GM19239 (cell line): ENCODE data around the gene SPATC1L.

ENCODE experiments used
- DNase-seq: peaks from one replicate; pipeline ENCODE4 v3.0.0; 2011; ENCODE audit warnings: low spot score; ENCODE audit not compliant: insufficient read length
- FAIRE-seq: peaks from 2 replicates; lab custom pipeline; 2011; peaks lifted over from hg19 to GRCh38; lab: Jason Lieb, UNC

Gene SPATC1L

DNA sequence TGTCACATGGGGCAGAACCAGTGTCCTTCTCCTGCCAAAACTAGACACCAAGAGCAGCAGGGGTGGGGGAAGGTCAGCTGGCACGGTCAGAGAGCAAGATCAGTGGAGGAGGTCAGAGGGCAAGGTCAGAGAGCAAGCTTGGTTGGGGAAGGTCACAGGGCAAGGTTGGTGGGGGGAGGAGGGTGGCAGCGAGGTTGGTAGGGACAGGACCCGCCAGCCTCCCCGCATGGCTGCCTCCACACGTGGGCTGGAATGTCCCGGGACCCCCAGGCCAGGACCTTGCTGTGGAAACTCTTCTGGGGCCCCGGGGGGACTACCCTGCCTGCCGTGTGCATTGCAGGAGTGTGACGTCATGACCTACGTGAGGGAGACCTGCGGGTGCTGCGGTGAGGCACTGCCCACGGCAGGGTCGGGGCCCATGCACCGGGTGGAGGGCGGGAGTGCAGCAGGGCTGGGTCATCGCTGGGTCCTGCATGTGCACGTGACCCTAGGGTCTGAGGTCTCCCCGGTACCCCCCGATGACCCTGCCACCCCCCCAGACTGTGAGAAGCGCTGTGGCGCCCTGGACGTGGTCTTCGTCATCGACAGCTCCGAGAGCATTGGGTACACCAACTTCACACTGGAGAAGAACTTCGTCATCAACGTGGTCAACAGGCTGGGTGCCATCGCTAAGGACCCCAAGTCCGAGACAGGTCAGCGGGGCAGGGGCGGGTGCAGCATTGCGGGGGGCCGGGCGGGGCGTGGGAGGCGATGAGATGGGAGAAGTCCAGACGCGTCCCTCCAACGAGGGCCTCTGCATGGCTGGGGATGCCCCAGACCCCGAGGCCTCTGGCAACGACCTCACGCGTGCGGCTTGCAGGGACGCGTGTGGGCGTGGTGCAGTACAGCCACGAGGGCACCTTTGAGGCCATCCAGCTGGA lies 59.1 kb downstream of the SPATC1L start:
- FAIRE-seq = no peak
- DNase-seq = no peak

DNA sequence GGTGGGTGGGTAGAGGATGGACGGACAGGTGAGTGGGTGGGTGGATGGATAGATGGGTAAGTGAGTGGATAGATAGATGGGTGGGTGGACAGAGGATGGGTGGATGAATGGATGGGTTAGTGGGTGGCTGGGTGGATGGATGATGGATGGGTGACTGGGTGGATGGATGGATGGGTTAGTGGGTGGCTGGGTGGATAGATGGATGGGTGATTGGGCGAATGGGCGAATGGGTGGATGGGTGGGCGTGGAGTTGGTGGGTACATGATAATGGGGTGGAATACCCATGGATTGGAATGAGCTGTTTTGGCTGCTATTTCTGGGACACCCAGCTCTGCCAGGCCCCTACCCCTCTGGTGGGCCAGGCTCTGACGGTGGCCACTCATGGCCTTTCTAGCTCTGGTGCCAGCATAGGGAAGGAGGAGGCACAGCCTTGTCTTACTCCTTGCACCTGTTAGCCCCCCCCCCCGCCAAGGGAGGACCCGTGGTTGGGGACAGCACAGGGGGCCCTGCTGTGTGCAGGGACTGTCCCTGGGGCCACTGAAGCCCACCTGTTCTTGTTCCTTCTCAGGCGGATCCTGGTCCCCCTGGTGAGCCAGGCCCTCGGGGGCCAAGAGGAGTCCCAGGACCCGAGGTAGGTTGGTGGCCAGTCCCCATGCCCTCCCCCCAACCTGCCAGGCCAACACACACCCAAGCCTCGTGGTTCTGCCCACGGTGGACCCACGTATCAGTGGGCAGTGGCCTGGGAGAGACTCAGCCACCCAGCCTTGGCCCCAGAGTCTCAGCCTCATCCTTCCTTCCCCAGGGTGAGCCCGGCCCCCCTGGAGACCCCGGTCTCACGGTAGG lies 60.0 kb downstream of the SPATC1L start:
- FAIRE-seq = no peak
- DNase-seq = no peak

DNA sequence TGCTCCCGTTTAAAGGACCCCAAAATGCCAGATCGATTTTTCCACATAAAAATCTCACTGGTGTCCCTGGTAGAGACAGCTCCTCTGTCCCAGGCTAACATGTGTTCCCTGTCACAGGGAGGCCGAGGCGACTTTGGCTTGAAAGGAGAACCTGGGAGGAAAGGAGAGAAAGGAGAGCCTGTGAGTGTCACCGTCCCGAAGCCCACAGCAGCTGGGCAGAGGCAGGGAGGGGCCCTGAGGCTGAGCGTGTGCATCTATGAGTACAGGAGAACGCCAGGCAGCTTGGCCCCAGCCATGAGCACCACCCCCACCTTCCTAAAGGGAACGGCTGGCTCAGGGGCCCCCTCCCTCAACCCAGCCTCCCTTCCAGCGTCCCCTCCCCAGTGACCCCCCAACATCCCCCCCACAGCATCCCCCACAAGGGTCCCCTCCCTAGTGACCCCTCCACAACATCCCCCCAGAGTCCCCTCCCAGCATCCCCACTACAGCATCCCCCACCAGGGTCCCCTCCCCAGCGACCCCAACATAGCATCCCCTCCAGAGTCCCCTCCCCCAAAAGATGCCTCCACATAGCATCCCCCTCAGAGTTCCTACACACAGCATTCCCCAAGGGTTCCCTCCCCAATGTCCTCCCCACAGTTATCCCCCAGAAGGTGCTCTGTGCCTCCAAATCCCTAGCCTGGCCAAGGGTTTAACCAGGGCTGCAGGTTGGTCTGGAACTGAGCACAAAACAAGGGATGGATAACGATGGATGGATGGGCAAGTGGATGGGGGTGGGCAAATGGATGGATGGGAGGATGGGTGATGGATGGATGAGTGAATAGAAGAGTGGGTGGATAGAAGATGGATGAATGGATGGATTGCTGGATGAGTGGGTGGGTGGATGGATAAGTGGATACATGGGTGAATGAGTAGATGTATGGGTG lies 61.2 kb downstream of the SPATC1L start:
- FAIRE-seq (no peak), DNase-seq (no peak)

DNA sequence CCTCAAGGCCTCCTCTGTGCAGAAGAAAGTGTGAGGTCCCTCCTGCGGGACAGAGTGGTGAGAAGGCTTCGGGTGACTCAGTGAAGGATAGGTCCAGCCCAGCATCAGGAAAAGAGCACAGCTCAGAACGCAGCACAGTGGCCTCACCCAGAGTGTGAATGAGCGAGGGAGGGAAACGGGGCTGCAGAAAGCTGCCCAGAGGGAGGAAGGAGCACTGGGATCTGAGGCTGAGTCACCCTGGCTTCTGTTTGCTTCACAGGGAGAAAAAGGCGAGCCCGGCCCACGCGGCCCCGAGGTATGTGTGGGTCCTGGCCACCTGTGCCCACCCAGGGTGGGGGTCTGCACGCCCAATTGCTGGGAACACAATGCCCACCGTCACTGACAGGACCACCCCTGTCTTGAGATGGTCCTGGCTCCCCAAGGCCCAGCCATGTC lies 62.0 kb downstream of the SPATC1L start:
- FAIRE-seq (no peak), DNase-seq (no peak)

DNA sequence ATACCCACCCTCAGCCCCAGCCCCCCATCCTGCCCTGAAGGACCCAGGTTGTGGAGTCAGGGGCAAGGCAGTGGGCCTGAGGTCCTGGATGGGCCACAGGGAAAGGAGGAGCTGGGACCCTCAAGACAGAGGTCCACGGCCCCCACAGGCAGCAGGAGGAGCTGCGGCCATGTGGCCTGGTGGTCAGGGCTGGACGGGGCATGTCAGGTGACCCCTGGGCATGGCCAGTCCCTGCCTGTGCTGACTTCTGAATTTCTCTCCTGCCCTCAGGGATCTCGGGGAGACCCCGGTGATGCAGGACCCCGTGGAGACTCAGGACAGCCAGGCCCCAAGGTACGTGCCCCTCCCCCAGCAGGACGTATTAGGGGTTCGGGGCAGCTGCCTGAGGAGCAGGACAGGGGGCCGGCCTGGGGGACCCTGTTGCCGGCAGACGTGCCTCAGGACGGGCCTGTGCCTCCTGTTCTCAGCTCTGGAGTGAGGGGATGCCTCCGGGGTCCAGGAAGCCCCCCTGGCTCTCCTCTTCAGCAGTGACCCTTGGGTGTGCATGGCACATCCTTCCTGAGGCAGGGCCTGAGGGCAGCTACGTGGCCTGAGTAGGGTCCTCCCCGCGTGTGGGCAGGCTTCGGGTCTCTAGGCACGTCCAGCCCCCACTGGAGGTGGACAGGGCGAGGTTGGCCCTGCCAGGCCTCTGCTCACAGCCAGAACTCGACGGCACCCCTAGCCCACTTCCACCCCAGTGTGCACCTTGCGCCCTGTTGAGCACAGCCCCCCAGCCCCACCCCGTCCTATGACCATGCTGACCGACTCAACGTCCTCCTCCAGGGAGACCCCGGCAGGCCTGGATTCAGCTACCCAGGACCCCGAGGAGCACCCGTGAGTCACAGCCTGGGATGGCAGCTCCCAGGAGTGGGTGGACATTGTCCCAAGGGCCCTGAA lies 62.7 kb downstream of the SPATC1L start:
- DNase-seq (no peak), FAIRE-seq (no peak)

DNA sequence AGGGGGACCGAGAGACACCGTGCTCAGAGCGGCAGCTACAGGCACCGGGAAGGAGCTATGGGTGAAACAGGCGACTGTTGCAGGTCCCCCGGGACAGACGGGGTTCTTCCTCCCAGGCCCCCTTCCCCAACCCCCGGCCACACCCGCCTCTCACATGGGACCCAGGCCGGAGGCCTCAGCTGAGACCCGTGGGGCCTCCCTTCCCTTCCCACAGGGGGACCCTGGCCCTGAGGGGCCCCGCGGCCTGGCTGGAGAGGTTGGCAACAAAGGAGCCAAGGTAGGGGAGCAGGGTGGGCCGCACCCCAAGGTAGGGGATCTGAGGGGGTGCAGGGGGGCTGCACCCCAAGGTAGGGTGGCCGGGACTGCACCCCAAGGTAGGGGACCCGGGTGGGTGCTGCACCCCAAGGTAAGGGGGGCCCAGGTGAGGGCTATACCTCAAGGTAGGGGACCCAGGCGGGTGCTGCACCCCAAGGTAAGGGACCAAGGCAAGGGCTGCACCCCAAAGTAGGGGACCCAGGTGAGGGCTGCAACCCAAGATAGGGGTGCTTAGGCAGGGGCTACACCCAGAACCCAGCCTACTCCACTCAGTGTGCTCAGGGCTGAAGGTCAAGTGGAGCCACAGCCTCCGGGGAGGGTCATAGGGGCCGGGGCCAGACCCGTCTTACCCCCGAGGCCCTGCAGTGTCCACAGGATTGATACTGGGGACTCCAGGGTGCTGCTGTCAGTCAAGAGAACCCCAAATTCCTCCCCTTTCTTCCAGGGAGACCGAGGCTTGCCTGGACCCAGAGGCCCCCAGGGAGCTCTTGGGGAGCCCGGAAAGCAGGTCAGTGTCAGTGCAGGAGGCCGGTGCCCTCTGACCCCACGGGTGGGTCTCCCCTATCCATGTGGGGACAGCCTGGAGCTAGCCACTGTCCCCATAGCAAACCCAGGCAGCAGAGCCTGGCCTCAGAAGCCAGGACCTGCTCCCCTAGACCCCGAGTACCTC lies 63.7 kb downstream of the SPATC1L start:
- DNase-seq (no peak), FAIRE-seq (no peak)

DNA sequence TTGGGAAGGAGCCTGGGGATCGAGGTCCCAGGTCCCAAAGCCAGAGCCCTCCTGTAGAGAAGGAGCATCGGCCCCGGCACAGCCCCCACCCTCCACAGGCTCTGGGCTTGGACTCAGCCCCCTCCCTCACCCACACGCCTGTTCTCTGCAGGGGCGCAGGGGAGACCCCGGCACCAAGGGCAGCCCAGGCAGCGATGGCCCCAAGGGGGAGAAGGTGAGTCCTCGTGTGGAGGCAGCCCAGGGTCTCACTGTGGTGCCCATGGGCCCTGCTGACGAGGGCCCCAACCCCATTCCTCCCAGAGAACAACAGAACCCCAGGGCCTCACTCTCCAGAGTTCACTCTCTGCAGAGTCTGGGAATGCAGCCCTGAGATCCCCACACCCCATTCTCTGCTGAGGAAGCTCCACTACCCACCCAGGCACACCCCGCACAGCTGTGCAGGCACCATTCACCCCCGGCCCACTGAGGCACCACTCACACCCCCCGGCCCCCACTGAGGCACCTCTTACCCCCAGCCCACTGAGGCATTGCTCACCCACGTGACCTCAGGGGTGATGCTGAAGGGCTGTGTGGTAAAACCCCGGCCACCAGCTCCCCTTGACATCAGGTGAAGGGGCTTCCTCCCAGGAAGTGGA lies 64.5 kb downstream of the SPATC1L start:
- DNase-seq (no peak), FAIRE-seq (no peak)

DNA sequence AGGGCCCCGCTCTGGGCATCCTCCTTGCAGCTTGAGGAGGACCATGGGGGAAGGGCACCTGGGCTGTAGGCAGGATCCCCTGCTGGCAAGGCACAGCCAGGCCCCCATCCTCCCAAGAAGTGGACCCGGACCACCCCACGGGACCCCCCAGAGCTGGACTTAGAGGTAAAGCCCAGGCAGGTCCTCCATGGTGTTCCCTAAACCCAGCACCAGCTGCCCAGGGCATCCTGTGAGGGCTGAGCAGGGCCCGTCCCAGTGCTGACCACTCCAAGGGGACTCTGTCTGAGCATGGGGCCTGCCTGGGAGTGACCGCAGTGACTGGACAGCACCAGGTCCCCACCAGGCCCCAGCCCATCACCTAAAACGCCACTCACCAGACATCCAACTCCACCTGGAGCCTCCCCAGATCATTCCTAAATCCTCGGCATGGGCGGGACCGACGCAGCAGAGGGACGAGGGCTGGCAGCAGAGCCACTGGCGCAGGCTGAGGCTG lies 65.1 kb downstream of the SPATC1L start:
- FAIRE-seq (no peak), DNase-seq (no peak)

DNA sequence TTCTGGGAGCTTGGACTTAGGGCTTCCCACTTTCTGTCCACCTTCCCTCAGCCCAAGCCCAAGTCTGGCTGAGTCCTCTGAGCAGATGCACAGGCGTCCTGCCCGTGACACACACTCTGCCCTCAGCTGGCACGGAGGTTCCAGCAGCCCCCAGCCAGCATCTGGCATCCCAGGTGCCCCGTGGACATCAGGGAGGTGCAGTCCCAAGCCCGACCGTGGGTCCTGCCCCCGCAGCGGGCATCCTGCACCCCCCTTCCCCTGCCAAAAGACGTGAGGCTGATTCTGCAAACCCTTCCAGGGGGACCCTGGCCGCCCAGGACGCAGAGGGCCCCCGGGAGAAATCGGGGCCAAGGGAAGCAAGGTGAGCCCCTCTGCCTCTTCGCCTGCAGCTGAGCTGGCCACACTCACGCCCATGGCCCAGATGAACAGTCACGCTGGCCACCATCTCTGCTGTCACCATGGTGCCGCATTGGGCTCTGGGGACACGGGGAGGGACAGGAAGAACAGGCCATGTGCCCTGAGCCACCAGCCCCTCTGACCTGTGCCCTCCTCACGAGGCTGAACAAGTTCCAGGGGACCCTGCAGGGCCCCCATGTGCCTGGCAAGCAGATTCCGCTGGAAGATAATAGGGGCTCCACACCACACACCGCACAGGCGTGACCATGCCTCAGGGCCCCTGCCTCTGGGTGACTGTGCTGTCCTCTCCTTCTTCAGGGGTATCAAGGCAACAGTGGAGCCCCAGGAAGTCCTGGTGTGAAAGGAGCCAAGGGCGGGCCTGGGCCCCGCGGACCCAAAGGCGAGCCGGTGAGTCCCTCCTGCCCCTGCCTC lies 65.7 kb downstream of the SPATC1L start:
- DNase-seq (no peak), FAIRE-seq (no peak)

DNA sequence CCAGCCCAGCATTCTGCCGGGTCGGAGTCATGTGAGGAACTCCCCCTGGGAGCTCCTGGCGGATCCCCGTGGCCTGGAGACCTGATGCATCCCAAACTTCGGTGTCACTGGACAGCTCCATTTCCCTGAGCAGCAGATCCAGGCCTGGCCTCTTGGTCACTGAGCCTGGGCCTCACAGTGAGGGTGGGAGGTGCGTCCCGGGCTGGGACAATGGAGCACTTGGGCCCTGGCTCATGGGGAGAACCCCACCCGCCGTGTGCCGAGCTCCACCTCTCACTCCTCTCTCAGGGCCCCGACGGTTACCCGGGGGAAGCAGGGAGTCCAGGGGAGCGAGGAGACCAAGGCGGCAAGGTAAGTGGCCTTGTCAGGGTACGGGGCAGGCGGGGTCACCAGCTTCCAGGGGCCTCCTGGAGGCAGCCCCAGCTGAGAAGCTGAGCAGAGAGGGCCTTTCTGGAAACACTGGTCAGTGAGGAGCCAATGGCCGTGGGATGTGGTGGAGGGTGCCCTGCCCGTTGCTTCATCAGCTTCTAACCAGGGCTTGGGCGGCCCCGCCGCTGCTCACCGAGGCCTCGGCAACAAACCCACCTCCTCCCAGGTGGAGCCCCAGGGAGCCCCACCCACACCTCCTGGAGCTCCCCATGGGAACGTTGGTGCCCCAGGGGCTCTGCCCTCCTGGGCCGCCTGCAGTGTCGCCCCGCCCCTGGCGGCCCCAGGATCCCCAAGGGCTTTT lies 66.5 kb downstream of the SPATC1L start:
- FAIRE-seq (no peak), DNase-seq (no peak)

DNA sequence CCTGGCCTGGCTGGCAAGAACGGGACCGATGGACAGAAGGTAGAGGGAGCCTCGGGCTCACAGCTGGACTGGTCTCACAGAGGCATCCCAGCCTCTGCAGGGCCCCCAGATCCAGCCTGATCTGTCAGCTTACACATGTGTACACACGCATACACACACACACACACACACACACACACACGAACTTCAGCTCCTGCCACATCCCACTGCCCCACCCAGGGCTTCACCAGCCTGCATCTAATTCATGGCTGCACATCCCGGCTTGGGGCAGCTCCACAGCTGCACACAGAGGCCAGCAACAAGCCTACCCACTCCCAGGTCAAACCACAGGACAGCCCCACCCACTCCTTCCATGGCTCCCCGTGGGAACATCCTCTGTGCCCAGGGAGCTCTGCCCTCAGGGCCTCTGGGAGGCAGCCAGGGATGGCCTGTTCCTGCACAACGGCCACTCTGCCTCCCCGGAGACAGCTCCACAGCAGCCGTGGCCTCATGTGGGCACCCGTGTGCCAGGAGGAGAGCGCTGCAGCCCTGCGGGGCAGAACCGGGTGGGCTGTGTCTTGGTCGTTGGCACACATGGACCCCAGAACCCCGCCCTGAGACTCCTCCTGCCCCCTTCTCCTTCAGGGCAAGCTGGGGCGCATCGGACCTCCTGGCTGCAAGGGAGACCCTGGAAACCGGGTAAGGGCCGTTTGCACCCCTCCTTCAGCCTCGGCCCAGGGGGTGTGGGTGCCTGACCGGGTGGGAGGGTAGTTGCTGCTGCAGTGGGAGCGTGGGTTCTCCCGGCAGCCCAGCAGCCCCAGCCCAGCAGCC lies 67.3 kb downstream of the SPATC1L start:
- DNase-seq = no peak

DNA sequence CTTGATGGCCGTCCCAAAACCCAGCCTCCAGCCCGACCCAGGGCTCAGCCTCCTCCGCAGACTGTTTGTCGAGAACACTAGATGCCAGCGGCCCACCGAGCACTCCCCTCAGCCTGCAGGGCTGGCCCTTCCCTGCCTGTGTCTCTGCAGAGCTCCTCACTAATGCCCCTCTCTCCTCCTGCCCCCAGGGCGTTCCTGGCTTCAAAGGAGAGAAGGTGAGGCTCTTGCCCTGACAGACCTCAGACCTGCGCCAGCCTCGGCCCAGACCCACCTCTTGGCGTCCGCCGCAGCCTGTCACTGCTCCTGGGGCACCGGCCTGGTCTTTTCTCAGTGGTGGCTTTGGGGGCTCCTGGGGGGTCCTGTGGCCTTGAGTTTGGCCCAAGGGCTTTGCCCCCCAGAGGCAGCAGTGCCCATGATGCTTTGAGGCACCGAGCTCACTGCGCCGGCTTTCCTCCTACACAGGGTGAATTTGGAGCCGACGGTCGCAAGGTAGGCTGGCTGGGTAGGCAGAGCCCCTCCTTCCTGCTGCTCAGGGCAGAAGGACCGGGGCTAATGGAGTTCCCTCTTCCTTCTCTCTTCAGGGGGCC lies 68.0 kb downstream of the SPATC1L start:
- DNase-seq (no peak), FAIRE-seq (no peak)

More for the DNA sequence above, 67.3 kb downstream of the SPATC1L start:
- FAIRE-seq = no peak

DNA sequence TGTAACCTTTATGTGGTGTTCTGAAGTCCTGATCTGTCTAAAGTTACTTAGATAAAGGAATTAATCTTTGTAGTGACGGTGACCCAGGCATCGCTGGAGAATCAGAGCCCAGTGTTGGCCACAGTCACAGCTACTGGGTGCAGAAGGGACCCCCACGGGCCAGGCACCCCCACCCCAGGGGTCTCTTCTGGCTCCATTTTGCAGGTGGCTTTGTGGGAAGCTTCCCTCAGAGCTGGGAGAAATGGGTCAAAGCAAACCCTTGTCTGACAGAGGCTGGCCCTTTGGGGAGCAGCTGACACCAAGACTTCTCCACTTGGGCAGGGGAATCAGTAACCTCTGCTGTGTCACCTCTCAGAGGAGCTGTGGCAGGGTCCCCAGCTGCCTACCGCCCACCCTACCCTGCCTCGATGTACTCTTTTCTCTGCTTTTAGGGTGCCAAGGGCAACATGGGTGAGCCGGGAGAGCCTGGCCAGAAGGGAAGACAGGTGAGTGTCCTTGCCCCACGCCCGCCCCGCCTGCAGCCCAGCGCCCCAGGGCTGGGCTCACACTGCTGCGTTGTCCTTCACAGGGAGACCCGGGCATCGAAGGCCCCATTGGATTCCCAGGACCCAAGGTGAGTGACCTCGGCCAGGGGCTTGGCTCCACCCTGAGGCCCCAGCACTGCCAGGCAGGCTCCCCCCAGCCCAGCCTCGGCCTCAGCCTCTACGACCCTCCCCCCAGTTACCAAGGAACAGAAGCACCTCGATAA lies 68.6 kb downstream of the SPATC1L start:
- FAIRE-seq = no peak
- no peak for DNase-seq

DNA sequence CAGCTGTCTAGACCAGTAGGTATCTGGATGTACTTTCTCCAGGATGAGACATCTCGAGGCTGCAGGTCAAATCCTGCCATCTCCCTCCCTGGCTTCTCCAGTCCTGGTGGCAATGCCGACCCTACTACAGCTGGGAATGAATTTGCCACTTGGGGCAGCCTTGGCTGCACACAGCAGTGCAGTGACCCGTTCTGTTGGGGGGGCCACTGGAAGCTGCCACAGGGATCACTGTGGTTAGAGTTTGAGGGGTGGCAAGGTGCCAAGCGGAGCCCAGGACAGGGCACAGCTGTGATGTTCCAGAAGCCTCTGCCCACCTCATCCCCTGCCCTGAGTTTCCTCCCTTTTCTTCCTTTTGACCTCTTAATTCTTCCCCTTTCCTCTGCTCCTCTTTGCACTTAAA lies 69.3 kb downstream of the SPATC1L start:
- DNase-seq = no peak
- no peak for FAIRE-seq
